HUDEP-2 (cell line): Measurements from ENCODE around the gene OR5C1.
"Not testable (repeated sequence)": the region's sequence is repeated elsewhere in the genome, so short reads cannot be mapped to it uniquely, and the experiment has no call there.

Experiments
- DNase-seq, 76 experiments: peaks; one replicate each; lab custom pipeline; 2025; ENCODE audit not compliant: unreplicated experiment in 76 of 76; lab: John Stamatoyannopoulos, UW

The OR5C1 gene

GRCh38 chr9:122788831-122789230 lies at the start of gene OR5C1:
TSS of gene OR5C1 (plus strand) at chr9:122788933. CDS start at chr9:122788933, 0 bp downstream.
- DNase-seq, result no peak

- no peak for DNase-seq
Observed at GRCh38 chr9:122742003-122742402, 46.7 kb upstream of the OR5C1 start, which contains the start of gene OR1L6. TSS of gene OR1L6 (plus strand) at chr9:122742303. CDS start at chr9:122749848, 7,545 bp downstream.

DNA sequence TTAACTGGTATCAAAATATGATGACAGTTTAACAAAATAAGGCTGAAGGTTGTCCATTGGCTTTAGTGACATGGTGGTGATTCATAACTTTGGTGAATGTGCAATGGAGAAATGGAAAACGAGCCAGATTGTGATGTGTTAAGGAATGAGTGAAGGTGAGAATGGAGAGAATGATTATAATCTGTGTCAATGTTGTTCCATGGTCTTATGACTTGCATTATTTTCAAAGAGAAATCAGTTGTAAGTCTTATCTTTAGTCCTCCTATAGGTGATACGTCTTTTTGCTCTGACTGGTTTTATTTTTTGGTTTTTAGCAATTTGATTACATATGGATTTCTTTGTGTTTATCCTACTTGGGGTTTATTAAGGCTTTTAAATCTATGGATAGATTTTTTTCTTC lies 33.9 kb upstream of the OR5C1 start:
- DNase-seq, result no peak

DNA sequence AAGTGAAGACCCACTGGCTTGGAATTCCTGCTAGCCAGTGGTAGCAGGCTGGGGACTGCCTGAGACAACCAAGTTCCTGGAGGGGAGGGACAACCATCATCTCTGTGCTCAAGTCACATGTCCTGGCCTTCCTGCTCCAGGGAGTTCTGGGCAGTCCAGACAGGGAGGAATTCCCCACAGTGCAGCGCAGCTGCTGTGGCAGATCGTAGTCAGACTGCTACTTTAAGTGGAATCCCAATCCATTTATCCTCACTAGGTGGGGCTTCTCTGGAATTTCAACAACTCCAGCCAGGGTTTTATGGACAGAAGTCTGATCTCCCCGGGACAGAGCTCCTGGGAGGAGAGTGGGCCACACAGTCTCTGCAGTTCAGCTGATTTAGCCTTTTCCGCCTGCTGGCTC lies 20.9 kb upstream of the OR5C1 start:
- no peak for DNase-seq

DNA sequence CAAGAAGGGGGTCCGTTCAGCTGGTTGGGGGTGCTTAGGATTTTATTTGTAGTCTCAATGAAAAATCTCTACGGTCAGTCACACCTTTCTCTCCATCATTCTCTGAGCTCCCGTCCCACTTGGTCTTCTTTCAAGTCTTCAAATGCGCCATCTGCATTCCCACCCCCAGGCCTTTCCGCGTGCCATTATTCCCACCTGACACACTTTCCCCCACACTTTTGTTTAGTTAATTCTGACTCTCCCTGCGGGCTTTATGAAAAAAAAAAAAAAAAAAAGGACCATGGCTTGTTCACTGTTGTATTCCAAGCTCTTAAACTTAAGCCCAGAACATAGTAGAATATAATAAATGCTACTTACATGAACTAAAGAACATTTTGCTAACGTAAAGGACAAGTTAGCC lies 11.7 kb upstream of the OR5C1 start:
- no peak for DNase-seq

- DNase-seq, result no peak
Observed at GRCh38 chr9:122777935-122778627, 10.7 kb upstream of the OR5C1 start.

DNA sequence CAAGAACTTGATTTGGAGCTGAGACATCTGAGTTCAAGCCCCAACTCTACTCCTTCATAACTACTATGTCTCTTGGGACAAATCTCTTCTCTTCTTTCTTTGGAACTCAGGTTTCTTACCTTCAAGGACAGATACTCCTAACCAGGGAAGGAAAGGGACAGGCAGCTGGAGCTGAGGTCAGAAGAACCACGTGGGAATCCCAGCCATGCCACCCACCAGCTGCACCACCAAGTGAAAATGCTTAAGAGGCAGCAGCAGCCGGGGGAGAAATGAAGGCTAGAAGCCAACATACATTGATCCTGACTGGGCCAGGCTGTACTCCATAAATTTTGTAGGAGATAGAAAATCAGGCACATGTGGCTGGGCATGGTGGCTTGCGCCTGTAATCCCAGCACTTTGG lies 9.6 kb upstream of the OR5C1 start:
- no peak for DNase-seq

GRCh38 chr9:122780026-122780425 lies 8.7 kb upstream of the OR5C1 start:
- DNase-seq, result no peak

DNA sequence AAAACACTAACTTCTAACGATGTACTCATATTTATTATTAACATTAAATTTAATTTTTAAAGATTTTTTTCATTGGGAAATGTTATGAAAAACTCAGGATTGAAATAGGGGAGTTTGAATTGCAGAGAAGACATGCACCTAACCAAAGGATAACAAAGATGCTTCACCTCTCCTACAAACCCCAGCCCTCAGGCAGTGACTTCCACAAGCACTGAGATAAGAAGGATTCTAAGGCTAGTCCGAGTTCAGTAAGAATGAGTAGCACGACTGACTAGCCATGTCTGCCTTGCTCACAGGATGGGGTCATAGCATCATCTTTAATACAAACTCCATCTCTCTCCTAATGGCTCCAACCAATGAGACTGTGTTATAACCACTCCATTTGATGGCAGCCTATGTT lies 7.1 kb upstream of the OR5C1 start:
- DNase-seq, result no peak

- DNase-seq, result no peak
Observed at GRCh38 chr9:122785269-122785668, 3.5 kb upstream of the OR5C1 start.

- no peak for DNase-seq
Observed at GRCh38 chr9:122786338-122786737, 2.4 kb upstream of the OR5C1 start.

DNA sequence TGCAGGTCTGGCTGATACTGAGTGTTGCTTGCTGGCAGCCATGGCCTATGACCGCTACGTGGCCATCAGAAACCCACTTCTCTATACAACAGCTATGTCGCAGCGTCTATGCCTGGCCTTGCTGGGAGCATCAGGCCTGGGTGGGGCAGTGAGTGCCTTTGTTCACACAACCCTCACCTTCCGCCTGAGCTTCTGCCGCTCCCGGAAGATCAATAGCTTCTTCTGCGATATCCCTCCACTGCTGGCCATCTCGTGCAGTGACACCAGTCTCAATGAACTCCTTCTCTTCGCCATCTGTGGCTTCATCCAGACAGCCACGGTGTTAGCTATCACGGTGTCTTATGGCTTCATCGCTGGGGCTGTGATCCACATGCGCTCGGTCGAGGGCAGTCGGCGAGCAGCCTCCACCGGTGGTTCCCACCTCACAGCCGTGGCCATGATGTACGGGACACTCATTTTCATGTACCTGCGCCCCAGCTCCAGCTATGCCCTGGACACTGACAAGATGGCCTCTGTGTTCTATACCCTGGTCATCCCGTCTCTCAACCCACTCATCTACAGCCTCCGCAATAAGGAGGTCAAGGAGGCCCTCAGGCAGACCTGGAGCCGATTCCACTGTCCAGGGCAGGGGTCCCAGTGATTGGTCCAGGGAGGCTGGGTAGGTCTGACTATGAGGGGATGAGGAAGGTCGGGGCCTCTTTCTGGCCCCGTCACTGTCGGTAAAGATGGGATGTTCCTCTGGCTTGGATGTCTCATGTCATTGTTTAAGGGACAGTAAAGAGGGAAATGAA lies 718 bp downstream of the OR5C1 start:
- DNase-seq, result no peak

GRCh38 chr9:122791872-122792669 lies 3.3 kb downstream of the OR5C1 start:
- no peak for DNase-seq

GRCh38 chr9:122797316-122798063 lies 8.8 kb downstream of the OR5C1 start:
- no peak for DNase-seq

GRCh38 chr9:122800066-122801060 lies 11.6 kb downstream of the OR5C1 start, which contains the start of gene OR1K1:
TSS of gene OR1K1 (plus strand) at chr9:122800123. CDS start at chr9:122800123, 0 bp downstream.
- DNase-seq, result no peak

- DNase-seq, result no peak
Observed at GRCh38 chr9:122806661-122807060, 17.9 kb downstream of the OR5C1 start.

DNA sequence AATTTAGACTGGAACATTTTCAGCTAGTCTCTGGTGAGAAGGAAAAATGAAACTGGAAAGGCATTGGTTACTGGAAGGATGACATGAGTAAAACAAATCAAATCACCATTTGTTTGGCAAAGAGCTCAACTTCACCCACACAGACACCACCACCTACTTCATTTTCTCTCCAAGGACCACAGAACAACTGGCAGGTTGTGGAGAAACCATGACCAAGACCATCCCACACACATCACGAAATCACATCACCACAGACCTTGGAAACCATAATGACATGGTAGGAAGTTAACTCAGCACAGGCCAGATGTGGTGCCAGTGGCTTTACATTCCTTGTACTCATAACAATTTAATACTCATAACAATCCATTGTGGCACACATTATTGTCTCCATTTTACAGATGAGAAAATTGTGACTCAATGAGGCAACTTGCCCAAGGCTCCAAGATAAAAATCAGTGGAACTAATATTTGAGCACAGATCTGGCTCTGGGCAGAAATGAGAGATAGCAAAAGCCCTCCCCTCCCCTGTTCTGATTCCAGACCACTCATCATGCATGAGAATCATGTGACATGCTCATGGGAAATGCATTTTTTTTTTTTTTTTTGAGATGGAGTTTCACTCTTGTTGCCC lies 18.7 kb downstream of the OR5C1 start:
- DNase-seq, result no peak

DNA sequence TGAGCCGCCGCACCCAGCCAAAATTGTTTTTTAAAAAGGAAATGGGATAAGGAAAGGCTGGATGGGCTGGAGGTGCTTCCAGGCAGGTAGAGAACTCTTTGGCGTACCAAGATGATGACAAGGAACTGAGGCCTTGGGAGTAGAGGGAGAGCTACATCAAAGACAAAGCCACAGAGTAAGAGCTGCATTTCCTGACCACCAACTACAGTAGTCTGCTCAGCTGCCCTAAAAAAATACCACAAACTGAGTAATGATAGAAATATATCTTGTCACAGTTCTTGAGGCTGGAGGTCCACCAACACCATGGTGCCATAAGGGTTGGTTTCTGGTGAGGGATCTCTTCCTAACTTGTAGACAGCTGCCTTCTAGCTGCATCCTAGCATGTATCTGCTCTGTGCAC lies 19.4 kb downstream of the OR5C1 start:
- no peak for DNase-seq

GRCh38 chr9:122809261-122809660 lies 20.5 kb downstream of the OR5C1 start:
- DNase-seq, result not testable (repeated sequence)
